Measurements from ENCODE around the gene KRT74.

The KRT74 gene

GRCh38 chr12:52552681-52553195 lies 20.9 kb downstream of the KRT74 start, which contains the start of gene KRT71:
Gene KRT71, minus strand, starts transcription at chr12:52553145. Its CDS starts 68 bp downstream, at chr12:52553077.
- Histone ChIP-seq H3K79me2 (ENCODE audit: insufficient read depth, low read length) (no peaks in the 10 kb centered on the region), H2AFZ (ENCODE audit: low read length) (no peak within 1 kb of the TSS), H3K27me3 (ENCODE audit: insufficient read depth, low read length) (no peaks in the 10 kb centered on the region), H3K4me3 (ENCODE audit: low read depth, low read length, poor library complexity, severe bottlenecking) (no peak within 1 kb of the TSS), H3F3A (ENCODE audit: insufficient read depth, low read length) (no peaks in the 10 kb centered on the region), H3K9me2 (ENCODE audit: low read depth, low read length) (no peaks in the 10 kb centered on the region), H3K9ac (ENCODE audit: low read length) (no peak within 1 kb of the TSS), H4K20me1 (ENCODE audit: insufficient read depth, low read length) (no peaks in the 10 kb centered on the region), H3K36me3 (ENCODE audit: insufficient read depth, low read length) (no peaks in the 10 kb centered on the region), H3K9me3 (ENCODE audit: low read length) (no peaks in the 10 kb centered on the region), H3K27ac (ENCODE audit: low read depth, low read length, poor library complexity, severe bottlenecking) (no peak within 1 kb of the TSS), H3K4me2 (ENCODE audit: low read length) (no peak within 1 kb of the TSS), H3K4me1 (ENCODE audit: insufficient read depth, low read length, severe bottlenecking) (no peaks in the 10 kb centered on the region)
- TF ChIP-seq EZH2 (IDR thresholded peaks at IDR 0.05; ENCODE audit: borderline replicate concordance, low read length) (no peak), CTCF (IDR thresholded peaks at IDR 0.05; ENCODE audit: low read length) (no peak)

GRCh38 chr12:52552055-52552454 lies 21.6 kb downstream of the KRT74 start:
- Histone ChIP-seq H3K9ac (ENCODE audit: low read length) (no peak overlapping the region), H3K9me2 (ENCODE audit: low read depth, low read length) (no peaks in the 10 kb centered on the region), H3K36me3 (ENCODE audit: insufficient read depth, low read length) (no peaks in the 10 kb centered on the region), H3F3A (ENCODE audit: insufficient read depth, low read length) (no peaks in the 10 kb centered on the region), H3K79me2 (ENCODE audit: insufficient read depth, low read length) (no peaks in the 10 kb centered on the region), H3K4me1 (ENCODE audit: insufficient read depth, low read length, severe bottlenecking) (no peaks in the 10 kb centered on the region), H3K4me3 (ENCODE audit: low read depth, low read length, poor library complexity, severe bottlenecking) (no peak overlapping the region), H3K27me3 (ENCODE audit: insufficient read depth, low read length) (no peaks in the 10 kb centered on the region), H3K27ac (ENCODE audit: low read depth, low read length, poor library complexity, severe bottlenecking) (no peak overlapping the region), H3K9me3 (ENCODE audit: low read length) (no peaks in the 10 kb centered on the region), H3K4me2 (ENCODE audit: low read length) (no peak overlapping the region), H2AFZ (ENCODE audit: low read length) (no peak overlapping the region), H4K20me1 (ENCODE audit: insufficient read depth, low read length) (no peaks in the 10 kb centered on the region)
- no peak for TF ChIP-seq EZH2 (IDR thresholded peaks at IDR 0.05; ENCODE audit: borderline replicate concordance, low read length)

DNA sequence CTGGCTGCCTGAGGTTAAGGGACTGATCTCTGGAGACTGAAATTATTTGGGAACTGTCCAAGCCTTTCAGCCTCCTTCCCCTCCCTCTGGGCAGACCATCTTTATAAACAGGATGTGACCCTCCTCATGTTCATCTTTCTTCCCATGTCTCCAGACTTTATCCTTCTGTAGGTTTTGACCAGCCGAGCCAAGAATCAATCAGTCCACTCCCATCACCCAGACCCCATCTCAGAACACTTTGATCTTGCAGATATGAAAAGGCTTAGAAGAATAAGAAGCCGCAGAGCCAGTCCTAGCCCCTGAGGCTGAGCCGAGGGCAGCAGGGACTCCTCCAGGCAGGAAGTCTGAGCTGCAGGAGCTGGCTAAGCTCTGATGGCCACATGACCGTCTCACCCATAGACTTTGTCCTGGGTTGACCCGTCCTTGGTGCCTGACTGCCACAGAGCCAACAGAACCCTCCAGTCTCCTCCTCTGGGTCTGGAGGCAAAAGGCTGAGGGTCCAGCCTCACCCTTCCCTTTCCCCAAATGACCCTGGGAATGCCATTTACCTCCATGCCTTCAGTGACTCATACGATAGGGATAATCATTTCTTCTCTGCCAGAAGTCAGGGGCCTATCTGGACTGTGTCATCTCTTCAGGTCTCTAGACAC lies 22.3 kb downstream of the KRT74 start:
- no peak overlapping the region for H3K9ac ChIP-seq (ENCODE audit: low read length)
- H3K4me1 ChIP-seq (ENCODE audit: insufficient read depth, low read length, severe bottlenecking): no peaks in the 10 kb centered on the region
- H4K20me1 ChIP-seq (ENCODE audit: insufficient read depth, low read length): no peaks in the 10 kb centered on the region
- no peaks in the 10 kb centered on the region for H3K9me2 ChIP-seq (ENCODE audit: low read depth, low read length)
- H3K4me2 ChIP-seq (ENCODE audit: low read length): no peak overlapping the region
- no peak for TF ChIP-seq CTCF (IDR thresholded peaks at IDR 0.05; ENCODE audit: low read length)
- no peak for TF ChIP-seq EZH2 (IDR thresholded peaks at IDR 0.05; ENCODE audit: borderline replicate concordance, low read length)
- no peaks in the 10 kb centered on the region for H3K79me2 ChIP-seq (ENCODE audit: insufficient read depth, low read length)
- H3K9me3 ChIP-seq (ENCODE audit: low read length): no peaks in the 10 kb centered on the region
- no peaks in the 10 kb centered on the region for H3F3A ChIP-seq (ENCODE audit: insufficient read depth, low read length)
- no peak overlapping the region for H3K27ac ChIP-seq (ENCODE audit: low read depth, low read length, poor library complexity, severe bottlenecking)
- no peak overlapping the region for H2AFZ ChIP-seq (ENCODE audit: low read length)
- H3K27me3 ChIP-seq (ENCODE audit: insufficient read depth, low read length): no peaks in the 10 kb centered on the region
- H3K4me3 ChIP-seq (ENCODE audit: low read depth, low read length, poor library complexity, severe bottlenecking): no peak overlapping the region
- H3K36me3 ChIP-seq (ENCODE audit: insufficient read depth, low read length): no peaks in the 10 kb centered on the region

- H3K4me2 ChIP-seq (ENCODE audit: low read length): no peak overlapping the region
- H2AFZ ChIP-seq (ENCODE audit: low read length): no peak overlapping the region
- no peaks in the 10 kb centered on the region for H3K79me2 ChIP-seq (ENCODE audit: insufficient read depth, low read length)
- no peak overlapping the region for H3K9ac ChIP-seq (ENCODE audit: low read length)
- H3K27ac ChIP-seq (ENCODE audit: low read depth, low read length, poor library complexity, severe bottlenecking): no peak overlapping the region
- no peaks in the 10 kb centered on the region for H3F3A ChIP-seq (ENCODE audit: insufficient read depth, low read length)
- H3K9me3 ChIP-seq (ENCODE audit: low read length): no peaks in the 10 kb centered on the region
- H3K27me3 ChIP-seq (ENCODE audit: insufficient read depth, low read length): no peaks in the 10 kb centered on the region
- H3K9me2 ChIP-seq (ENCODE audit: low read depth, low read length): no peaks in the 10 kb centered on the region
- no peak overlapping the region for H3K4me3 ChIP-seq (ENCODE audit: low read depth, low read length, poor library complexity, severe bottlenecking)
- TF ChIP-seq EZH2 (IDR thresholded peaks at IDR 0.05; ENCODE audit: borderline replicate concordance, low read length) (no peak), CTCF (IDR thresholded peaks at IDR 0.05; ENCODE audit: low read length) (no peak)
- no peaks in the 10 kb centered on the region for H3K36me3 ChIP-seq (ENCODE audit: insufficient read depth, low read length)
- H4K20me1 ChIP-seq (ENCODE audit: insufficient read depth, low read length): no peaks in the 10 kb centered on the region
- no peaks in the 10 kb centered on the region for H3K4me1 ChIP-seq (ENCODE audit: insufficient read depth, low read length, severe bottlenecking)
Measured at GRCh38 chr12:52546126-52546525, 27.5 kb downstream of the KRT74 start.

Measured in OCI-LY1 (cell line).